HS-5 (cell line): Measurements from ENCODE around the gene DNMT3B.

Experiments used
- DNase-seq: peaks from one replicate; pipeline ENCODE4 v3.0.0-alpha.2; 2012; ENCODE audit warnings: low read depth

DNMT3B gene

GRCh38 chr20:32823737-32824588 is 61.8 kb downstream of the DNMT3B start:
- DNase-seq, result no peak

GRCh38 chr20:32828029-32828680 is 66.0 kb downstream of the DNMT3B start:
- DNase-seq, result no peak

DNA sequence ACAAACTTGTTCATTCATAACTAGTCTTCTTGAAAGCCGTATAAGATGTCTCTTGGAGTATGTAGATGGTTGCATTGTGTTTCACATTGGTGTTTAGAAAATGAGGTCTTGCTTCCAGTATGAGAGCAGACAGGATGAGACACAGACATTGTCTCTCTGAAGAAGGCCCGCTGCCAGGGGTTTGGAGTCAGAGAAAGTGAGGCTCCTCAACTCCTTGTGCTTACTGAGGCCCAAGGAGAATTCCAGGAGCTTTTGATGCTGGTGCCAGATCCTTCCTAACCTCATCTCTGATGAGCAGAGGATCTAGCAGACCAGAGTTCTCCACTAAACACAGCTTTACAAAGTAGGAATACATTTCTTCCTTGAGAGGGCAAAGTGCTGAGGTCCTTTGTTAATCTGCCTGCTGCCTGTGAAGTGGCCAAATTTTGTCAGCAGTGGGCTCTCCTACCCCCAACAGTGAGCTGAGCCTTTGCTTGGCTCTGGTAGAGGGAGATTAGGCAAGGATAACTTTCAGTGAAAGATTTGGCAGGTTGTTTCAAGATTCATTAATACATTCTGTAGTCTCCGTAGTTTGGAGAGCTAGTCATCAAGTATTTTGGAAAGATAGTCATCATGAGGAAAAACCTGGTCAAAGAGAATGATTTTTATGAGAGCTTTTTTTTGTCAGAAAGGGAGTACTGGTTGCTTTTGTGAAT is 67.3 kb downstream of the DNMT3B start:
- no peak for DNase-seq

- no peak for DNase-seq
Observed at GRCh38 chr20:32830437-32830836, 68.3 kb downstream of the DNMT3B start.

DNA sequence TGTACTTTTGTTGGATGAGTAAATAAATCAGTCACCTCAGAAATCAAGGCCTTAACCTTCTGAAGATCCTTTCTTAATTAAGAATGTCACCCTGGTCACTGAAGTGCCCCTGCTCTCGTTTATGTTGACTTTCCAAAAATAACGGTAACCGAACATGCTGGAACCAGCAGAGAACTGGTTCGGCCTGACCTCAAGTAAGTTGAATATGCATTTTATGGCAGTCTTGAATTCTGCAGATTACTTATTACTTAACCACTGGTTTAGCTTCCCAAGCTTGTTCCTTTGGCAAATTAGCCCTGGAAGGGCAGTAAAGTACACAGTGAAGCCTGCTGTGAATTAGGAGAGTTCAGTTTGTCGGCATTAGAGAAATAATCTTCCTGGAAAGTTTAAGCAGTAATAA is 69.8 kb downstream of the DNMT3B start:
- no peak for DNase-seq

DNA sequence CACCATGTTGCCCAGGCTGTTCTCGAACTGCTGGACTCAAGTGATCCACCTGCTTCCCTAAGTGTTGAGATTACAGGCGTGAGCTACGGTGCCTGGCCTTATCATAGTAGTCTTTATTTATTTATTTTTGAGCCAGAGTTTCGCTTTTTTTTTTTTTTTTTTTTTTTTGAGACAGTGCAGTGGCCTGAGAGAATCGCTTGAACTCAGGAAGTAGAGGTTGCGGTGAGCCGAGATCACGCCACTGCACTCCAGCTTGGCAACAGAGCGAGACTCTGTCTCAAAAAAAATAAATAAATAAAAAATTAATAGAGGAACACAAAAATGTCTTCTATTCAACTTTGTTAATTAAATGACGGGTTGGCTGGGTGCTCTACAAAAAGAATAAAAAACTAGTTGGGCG is 70.5 kb downstream of the DNMT3B start:
- no peak for DNase-seq

DNA sequence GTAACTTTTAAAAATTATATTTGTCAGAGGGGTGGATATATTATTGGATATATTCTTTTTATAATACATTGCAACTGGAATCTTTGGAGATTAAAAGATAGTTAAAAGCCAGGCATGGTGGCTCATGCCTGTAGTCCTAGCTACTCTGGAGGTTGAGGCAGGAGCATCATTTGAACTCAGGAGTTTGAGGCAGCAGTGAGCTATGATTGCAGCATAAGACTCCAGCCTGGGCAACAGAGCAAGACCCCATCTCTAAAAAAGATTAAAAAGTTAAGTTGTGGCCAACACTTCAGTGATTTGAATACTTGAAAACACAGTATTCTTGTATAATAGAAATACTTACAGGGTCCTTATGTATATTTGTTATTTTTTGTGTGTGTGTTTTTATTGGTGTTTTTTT is 72.8 kb downstream of the DNMT3B start:
- no peak for DNase-seq

GRCh38 chr20:32837157-32837556 is 75.0 kb downstream of the DNMT3B start:
- DNase-seq, result no peak

DNA sequence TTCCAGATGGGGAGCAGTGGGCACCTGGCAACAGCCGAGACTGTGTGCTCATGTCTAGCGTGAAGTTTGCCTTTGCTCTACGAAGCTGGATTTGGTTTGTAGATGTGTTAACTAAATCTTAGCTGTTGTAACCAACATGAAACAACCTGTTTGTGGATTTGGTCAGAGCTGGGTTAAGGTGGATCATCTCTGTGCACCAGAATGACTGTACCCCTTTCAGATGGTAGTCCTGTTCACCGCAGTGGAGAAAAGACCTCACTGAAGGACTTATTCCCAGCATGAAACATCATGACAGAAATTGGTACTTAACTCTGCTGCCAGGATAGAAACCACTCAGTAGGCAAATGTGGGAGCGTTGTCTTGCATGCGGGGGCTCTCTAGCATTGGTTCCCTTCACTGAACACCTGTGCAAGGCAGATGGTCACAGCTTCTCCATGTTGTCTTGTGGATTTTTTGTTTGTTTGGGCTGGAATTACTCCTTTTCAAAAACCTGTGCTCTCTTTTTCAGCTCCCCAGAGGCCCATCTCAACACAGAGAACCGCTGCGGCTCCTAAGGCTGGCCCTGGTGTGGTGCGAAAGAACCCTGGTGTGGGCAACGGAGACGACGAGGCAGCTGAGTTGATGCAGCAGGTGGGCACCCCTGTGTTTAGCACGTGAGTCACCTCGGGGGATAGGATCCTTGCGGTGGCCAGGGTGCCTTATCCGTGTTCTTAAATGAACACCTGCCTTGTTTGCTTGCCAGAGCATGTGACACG is 77.2 kb downstream of the DNMT3B start:
- DNase-seq, result no peak

- DNase-seq, result no peak
Observed at GRCh38 chr20:32839982-32840285, 77.7 kb downstream of the DNMT3B start.

DNA sequence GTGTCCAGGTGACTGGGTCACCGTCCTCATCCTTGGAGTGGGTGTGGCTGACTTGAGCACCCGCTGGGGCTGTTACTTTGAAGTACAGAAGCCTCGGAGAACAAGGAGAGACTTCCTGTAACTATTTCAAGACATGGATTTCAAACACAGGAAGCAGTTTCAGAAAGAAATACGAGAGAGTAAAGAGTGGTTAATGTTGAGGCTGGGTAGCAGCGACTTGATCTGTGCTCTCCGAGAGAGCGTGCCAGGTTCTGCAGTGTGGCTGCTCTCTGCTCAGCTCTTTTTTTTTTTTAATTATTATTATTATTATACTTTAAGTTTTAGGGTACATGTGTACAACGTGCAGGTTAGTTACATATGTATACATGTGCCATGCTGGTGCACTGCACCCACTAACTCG is 79.0 kb downstream of the DNMT3B start:
- no peak for DNase-seq

- DNase-seq, result no peak
Observed at GRCh38 chr20:32841632-32842031, 79.4 kb downstream of the DNMT3B start.

- DNase-seq, result no peak
Observed at GRCh38 chr20:32842688-32843524, 80.7 kb downstream of the DNMT3B start.

DNA sequence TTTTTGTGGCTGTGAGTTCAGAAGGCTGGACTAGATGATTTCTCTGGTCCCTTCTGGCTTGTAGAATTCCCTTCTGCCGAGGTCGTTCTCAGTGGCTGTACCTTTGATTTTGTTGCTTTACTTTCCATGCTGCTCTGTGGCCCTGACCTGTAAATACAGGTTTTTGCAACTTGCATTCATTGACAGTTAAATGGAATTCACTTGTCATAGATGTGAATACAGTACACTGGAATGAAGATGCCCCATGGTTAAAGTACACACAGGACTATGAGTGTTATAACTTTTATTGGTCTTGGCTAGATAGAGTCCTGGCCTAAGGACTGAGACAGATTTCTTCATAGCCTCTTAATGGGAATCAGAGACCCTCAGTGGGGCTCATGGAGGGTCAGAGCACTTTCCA is 83.6 kb downstream of the DNMT3B start:
- DNase-seq, result no peak

- no peak for DNase-seq
Observed at GRCh38 chr20:32846852-32847251, 84.7 kb downstream of the DNMT3B start.

DNA sequence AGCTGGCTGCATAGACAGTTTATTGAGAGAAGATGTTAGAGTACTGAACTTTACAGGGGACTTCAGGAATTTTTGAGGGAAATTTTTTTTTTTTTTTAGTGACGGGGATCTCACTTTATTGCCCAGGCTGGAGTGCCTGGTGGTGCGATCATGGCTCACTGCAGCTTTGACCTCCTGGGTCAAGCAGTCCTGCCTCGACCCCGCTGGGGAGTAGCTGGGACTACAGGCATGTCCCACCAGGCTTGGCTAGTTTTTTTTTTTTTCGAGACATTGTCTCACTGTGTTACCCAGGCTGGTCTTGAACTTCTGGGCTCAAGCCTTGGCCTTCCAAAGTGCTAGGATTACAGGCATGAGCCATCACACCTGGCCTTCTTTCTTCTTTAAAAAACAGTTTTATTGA is 85.8 kb downstream of the DNMT3B start:
- DNase-seq, result no peak

DNA sequence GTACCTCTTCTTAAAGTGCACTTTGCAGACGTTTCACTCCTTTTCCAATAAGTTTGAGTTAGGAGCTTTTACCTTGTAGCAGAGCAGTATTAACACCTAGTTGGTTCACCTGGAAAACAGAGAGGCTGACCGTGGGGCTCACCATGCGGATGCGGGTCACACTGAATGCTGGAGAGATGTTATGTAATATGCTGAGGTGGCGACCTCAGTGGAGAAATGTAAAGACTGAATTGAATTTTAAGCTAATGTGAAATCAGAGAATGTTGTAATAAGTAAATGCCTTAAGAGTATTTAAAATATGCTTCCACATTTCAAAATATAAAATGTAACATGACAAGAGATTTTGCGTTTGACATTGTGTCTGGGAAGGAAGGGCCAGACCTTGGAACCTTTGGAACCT is 86.7 kb downstream of the DNMT3B start:
- DNase-seq, result no peak

GRCh38 chr20:32849577-32849976 is 87.4 kb downstream of the DNMT3B start:
- no peak for DNase-seq

- no peak for DNase-seq
Observed at GRCh38 chr20:32855387-32855786, 93.2 kb downstream of the DNMT3B start.

DNA sequence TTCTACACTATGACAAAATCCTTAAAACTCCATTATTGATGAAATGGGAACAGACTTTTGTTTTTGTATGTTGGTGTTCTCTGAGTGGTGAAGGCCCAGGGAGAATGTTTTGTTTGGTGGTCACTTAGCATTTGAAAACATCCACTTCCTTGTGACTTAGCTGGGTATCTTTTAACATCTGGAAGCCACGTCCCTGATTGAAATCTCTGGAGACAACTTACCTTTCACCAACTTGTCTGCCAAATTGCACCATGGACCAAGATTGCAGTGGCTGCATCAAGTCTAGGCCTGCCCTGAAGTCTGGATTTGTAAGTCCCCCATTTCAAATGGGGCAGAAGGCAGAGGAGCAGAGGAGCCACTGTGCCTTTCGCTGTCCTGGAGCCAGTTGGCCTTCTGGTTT is 96.0 kb downstream of the DNMT3B start:
- DNase-seq, result no peak
